ENCODE measurements around the gene ALKBH5. TPM values are rescaled to one million over a fixed set of nuclear protein-coding genes. Genes with fewer than 3 reads are reported as not detected.

The ALKBH5 gene
- total RNA-seq, 1 donor from 2014 or later = 99.1 TPM

GRCh38 chr17:18235743-18236256, 52.2 kb downstream of the ALKBH5 start:
- DNase-seq (no peak), ATAC-seq (no peak)
- H3K27me3 ChIP-seq = no peaks in the 10 kb centered on the region
- H3K36me3 ChIP-seq = peaks cover 15% of the 10 kb centered on the region
- intact Hi-C loops (cut with DNase I) = loop anchor here (2.0 kb wide), 1 partner anchor 29 kb away; no protein-coding TSS in a partner anchor
- H3K4me3 ChIP-seq = no peak overlapping the region
- TF ChIP-seq, protein P1, sequence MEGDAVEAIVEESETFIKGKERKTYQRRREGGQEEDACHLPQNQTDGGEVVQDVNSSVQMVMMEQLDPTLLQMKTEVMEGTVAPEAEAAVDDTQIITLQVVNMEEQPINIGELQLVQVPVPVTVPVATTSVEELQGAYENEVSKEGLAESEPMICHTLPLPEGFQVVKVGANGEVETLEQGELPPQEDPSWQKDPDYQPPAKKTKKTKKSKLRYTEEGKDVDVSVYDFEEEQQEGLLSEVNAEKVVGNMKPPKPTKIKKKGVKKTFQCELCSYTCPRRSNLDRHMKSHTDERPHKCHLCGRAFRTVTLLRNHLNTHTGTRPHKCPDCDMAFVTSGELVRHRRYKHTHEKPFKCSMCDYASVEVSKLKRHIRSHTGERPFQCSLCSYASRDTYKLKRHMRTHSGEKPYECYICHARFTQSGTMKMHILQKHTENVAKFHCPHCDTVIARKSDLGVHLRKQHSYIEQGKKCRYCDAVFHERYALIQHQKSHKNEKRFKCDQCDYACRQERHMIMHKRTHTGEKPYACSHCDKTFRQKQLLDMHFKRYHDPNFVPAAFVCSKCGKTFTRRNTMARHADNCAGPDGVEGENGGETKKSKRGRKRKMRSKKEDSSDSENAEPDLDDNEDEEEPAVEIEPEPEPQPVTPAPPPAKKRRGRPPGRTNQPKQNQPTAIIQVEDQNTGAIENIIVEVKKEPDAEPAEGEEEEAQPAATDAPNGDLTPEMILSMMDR (IDR thresholded peaks at IDR 0.05) = no peak
- no peaks in the 10 kb centered on the region for H3K9me3 ChIP-seq
- H3K27ac ChIP-seq = no peak overlapping the region
- H3K4me1 ChIP-seq = no peaks in the 10 kb centered on the region

DNA sequence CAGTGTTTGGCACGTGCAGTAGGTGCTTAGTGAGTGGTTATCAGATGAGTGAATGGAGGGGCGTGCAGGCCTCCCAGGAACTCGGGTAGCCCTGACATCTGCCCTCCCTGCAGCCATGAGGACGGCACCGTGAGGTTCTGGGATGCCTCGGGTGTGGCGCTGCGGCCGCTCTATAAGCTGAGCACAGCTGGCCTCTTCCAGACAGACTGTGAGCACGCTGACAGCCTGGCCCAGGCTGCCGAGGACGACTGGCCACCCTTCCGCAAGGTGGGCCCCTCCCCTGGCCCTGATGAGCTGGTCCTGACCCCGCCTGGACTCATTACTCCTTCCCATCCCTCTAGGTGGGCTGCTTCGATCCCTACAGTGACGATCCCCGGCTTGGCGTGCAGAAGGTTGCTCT, 52.9 kb downstream of the ALKBH5 start:
- ATAC-seq = no peak
- Histone ChIP-seq H3K4me3 (no peak overlapping the region), H3K27ac (no peak overlapping the region), H3K4me1 (no peaks in the 10 kb centered on the region), H3K9me3 (no peaks in the 10 kb centered on the region), H3K27me3 (no peaks in the 10 kb centered on the region), H3K36me3 (peaks cover 15% of the 10 kb centered on the region)
- DNase-seq = no peak
- TF ChIP-seq, protein P1 (IDR thresholded peaks at IDR 0.05) = no peak
- intact Hi-C loops (cut with DNase I) = loop anchor here (2.0 kb wide), 1 partner anchor 30 kb away; no protein-coding TSS in a partner anchor

DNA sequence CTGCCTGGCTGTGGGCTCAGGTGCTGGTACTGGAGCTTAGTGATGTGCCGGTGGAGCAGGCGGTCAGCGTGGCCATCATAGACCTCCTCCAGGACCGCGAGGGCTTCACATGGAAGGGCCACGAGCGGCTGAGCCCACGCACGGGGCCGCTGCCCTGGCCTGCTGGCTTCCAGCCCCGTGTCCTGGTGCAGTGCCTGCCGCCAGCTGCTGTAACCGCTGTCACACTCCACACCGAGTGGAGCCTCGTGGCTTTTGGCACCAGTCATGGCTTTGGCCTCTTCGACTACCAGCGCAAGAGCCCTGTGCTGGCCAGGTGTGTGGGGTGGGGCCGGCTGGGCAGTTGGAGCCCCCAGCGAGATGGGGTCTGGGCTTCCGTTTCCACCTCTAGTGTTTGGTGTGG, 53.8 kb downstream of the ALKBH5 start:
- H3K36me3 ChIP-seq = peaks cover 15% of the 10 kb centered on the region
- H3K27me3 ChIP-seq = no peaks in the 10 kb centered on the region
- no peaks in the 10 kb centered on the region for H3K9me3 ChIP-seq
- no peaks in the 10 kb centered on the region for H3K4me1 ChIP-seq
- no peak for ATAC-seq
- TF ChIP-seq, protein P1 (IDR thresholded peaks at IDR 0.05) = no peak
- H3K4me3 ChIP-seq = no peak overlapping the region
- intact Hi-C loops (cut with DNase I) = loop anchor here (2.0 kb wide), 1 partner anchor 31 kb away; no protein-coding TSS in a partner anchor
- DNase-seq = no peak
- no peak overlapping the region for H3K27ac ChIP-seq

DNA sequence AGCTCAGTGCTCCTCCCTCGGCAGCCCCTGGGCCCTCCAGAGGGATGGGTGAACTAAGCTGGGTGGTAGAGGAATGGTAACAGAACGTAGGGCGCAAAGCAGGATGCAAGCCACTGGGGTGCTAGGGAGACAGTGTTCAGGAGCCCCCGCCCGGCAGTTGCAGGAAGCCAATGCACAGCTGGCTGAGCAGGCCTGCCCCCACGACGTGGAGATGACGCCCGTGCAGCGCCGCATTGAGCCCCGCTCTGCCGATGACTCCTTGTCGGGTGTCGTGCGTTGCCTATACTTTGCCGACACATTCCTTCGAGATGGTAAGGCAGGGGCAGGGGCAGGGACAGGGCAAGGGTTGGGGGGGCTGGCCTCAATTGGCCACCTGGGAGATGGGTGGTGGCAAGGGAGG, 54.7 kb downstream of the ALKBH5 start:
- no peaks in the 10 kb centered on the region for H3K27me3 ChIP-seq
- no peak overlapping the region for H3K27ac ChIP-seq
- H3K4me3 ChIP-seq = no peak overlapping the region
- TF ChIP-seq, protein P1 (IDR thresholded peaks at IDR 0.05) = no peak
- intact Hi-C loops (cut with DNase I) = no loop called here
- H3K36me3 ChIP-seq = peaks cover 15% of the 10 kb centered on the region
- DNase-seq (no peak), ATAC-seq (no peak)
- no peaks in the 10 kb centered on the region for H3K4me1 ChIP-seq
- no peaks in the 10 kb centered on the region for H3K9me3 ChIP-seq

DNA sequence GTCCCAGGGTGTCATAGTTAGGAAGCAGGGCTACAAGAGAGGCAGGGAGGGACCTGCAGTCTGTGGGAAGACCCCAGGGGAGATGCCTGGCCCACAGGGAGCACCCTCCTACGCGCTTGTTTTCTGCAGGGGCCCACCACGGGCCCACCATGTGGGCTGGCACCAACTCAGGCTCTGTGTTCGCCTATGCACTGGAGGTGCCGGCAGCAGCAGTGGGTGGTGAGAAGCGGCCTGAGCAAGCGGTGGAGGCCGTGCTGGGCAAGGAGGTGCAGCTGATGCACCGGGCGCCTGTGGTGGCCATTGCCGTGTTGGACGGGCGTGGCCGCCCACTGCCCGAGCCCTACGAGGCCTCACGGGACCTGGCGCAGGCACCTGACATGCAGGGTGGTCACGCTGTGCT, 56.8 kb downstream of the ALKBH5 start:
- intact Hi-C loops (cut with DNase I) = no loop called here
- H3K27ac ChIP-seq = no peak overlapping the region
- ATAC-seq (no peak), DNase-seq (no peak)
- H3K27me3 ChIP-seq = no peaks in the 10 kb centered on the region
- no peak overlapping the region for H3K4me3 ChIP-seq
- no peaks in the 10 kb centered on the region for H3K4me1 ChIP-seq
- H3K9me3 ChIP-seq = no peaks in the 10 kb centered on the region
- H3K36me3 ChIP-seq = peaks cover 26% of the 10 kb centered on the region
- TF ChIP-seq, protein P1 (IDR thresholded peaks at IDR 0.05) = no peak
